WTC11 (cell line): ENCODE measurements around the gene DNAH8. TPM values are rescaled to one million over a fixed set of nuclear protein-coding genes. Genes with fewer than 3 reads are reported as not detected.

Experiments
- GABPB1 ChIP-seq: sonication (generic); formaldehyde crosslinking; IDR thresholded peaks from 2 replicates; pipeline ENCODE4 v1.8.1; 2023; ENCODE audit warnings: mild to moderate bottlenecking, missing genetic modification reagents
- GTF2I ChIP-seq: fragments of 250-450 bp; sonication (Bioruptor Pico); conservative IDR thresholded peaks from 2 replicates; pipeline ENCODE4 v1.4.0; 2021; ENCODE audit warnings: mild to moderate bottlenecking
- IRF2 ChIP-seq: sonication (generic); formaldehyde crosslinking; IDR thresholded peaks from 2 replicates; pipeline ENCODE4 v1.8.0; 2022; ENCODE audit warnings: low read depth, missing genetic modification reagents, borderline replicate concordance
- KAT7 ChIP-seq: sonication (generic); formaldehyde crosslinking; IDR thresholded peaks from 2 replicates; pipeline ENCODE4 v1.8.1; 2023; ENCODE audit warnings: missing genetic modification reagents, mild to moderate bottlenecking, borderline replicate concordance
- NR2C2 ChIP-seq: sonication (generic); formaldehyde crosslinking; IDR thresholded peaks from 2 replicates; pipeline ENCODE4 v1.8.0; 2022; ENCODE audit warnings: mild to moderate bottlenecking, missing genetic modification reagents
- OVOL2 ChIP-seq: fragments of 250-450 bp; sonication (Bioruptor Pico); IDR thresholded peaks from 2 replicates; pipeline ENCODE4 v1.9.0; 2021; ENCODE audit warnings: mild to moderate bottlenecking, borderline replicate concordance
- SMAD3 ChIP-seq: sonication (generic); formaldehyde crosslinking; IDR thresholded peaks from 2 replicates; pipeline ENCODE4 v1.8.0; 2022; ENCODE audit warnings: missing genetic modification reagents, mild to moderate bottlenecking, borderline replicate concordance
- TEAD1 ChIP-seq: sonication (generic); formaldehyde crosslinking; IDR thresholded peaks from 2 replicates; pipeline ENCODE4 v1.8.0; 2022; ENCODE audit warnings: mild to moderate bottlenecking, missing genetic modification reagents
- TEAD4 ChIP-seq: sonication (generic); formaldehyde crosslinking; IDR thresholded peaks from 2 replicates; pipeline ENCODE4 v1.8.0; 2022; ENCODE audit warnings: mild to moderate bottlenecking, missing genetic modification reagents
- ZNF396 ChIP-seq: fragments of 250-450 bp; sonication (Bioruptor Pico); IDR thresholded peaks from 2 replicates; pipeline ENCODE4 v1.8.0; 2021; ENCODE audit warnings: mild to moderate bottlenecking, moderate library complexity, borderline replicate concordance
- ZNF423 ChIP-seq: fragments of 250-450 bp; sonication (Bioruptor Pico); IDR thresholded peaks from 2 replicates; pipeline ENCODE4 v2.1.2; 2022; ENCODE audit warnings: mild to moderate bottlenecking, moderate library complexity
- total RNA-seq: library from RNA; stranded (reverse); gene quantifications from 3 replicates; pipeline ENCODE4 v1.2.3, GENCODE V29; 2021
- TF ChIP-seq, protein P1 (sequence below): sonication (generic); formaldehyde crosslinking; IDR thresholded peaks from 2 replicates; pipeline ENCODE4 v1.8.1; 2023; ENCODE audit warnings: mild to moderate bottlenecking, missing genetic modification reagents, borderline replicate concordance
- TF ChIP-seq, protein P2 (sequence below): sonication (generic); formaldehyde crosslinking; IDR thresholded peaks from 2 replicates; pipeline ENCODE4 v1.8.0; 2023; ENCODE audit warnings: missing genetic modification reagents, mild to moderate bottlenecking, borderline replicate concordance
- TF ChIP-seq, protein P3 (sequence below): sonication (generic); formaldehyde crosslinking; IDR thresholded peaks from 2 replicates; pipeline ENCODE4 v1.8.1; 2022; ENCODE audit warnings: mild to moderate bottlenecking, missing genetic modification reagents, moderate library complexity, borderline replicate concordance
- TF ChIP-seq, protein P4 (sequence below): sonication (generic); formaldehyde crosslinking; IDR thresholded peaks from 2 replicates; pipeline ENCODE4 v1.8.1; 2022; ENCODE audit warnings: low read depth, mild to moderate bottlenecking, moderate library complexity, missing genetic modification reagents, borderline replicate concordance
- TF ChIP-seq, protein P5 (sequence below): sonication (generic); formaldehyde crosslinking; IDR thresholded peaks from 2 replicates; pipeline ENCODE4 v1.8.1; 2023; ENCODE audit warnings: mild to moderate bottlenecking, missing genetic modification reagents, moderate library complexity
- TF ChIP-seq, protein P6 (sequence below): sonication (generic); formaldehyde crosslinking; IDR thresholded peaks from 2 replicates; pipeline ENCODE4 v1.8.1; 2023; ENCODE audit warnings: mild to moderate bottlenecking, moderate library complexity, missing genetic modification reagents
- TF ChIP-seq, protein P7 (sequence below): sonication (generic); formaldehyde crosslinking; IDR thresholded peaks from 2 replicates; pipeline ENCODE4 v1.8.1; 2023; ENCODE audit warnings: mild to moderate bottlenecking, missing genetic modification reagents, moderate library complexity
- TF ChIP-seq, protein P8 (sequence below): fragments of 250-450 bp; sonication (Bioruptor Pico); IDR thresholded peaks from 2 replicates; pipeline ENCODE4 v1.9.0; 2021; ENCODE audit warnings: moderate library complexity, mild to moderate bottlenecking, inconsistent platforms, borderline replicate concordance
- TF ChIP-seq, protein P9 (sequence below): sonication (generic); formaldehyde crosslinking; IDR thresholded peaks from 2 replicates; pipeline ENCODE4 v1.8.0; 2023; ENCODE audit warnings: missing genetic modification reagents

Gene DNAH8
- total RNA-seq, 1 experiment from 2014 or later = 0.02 TPM

DNA sequence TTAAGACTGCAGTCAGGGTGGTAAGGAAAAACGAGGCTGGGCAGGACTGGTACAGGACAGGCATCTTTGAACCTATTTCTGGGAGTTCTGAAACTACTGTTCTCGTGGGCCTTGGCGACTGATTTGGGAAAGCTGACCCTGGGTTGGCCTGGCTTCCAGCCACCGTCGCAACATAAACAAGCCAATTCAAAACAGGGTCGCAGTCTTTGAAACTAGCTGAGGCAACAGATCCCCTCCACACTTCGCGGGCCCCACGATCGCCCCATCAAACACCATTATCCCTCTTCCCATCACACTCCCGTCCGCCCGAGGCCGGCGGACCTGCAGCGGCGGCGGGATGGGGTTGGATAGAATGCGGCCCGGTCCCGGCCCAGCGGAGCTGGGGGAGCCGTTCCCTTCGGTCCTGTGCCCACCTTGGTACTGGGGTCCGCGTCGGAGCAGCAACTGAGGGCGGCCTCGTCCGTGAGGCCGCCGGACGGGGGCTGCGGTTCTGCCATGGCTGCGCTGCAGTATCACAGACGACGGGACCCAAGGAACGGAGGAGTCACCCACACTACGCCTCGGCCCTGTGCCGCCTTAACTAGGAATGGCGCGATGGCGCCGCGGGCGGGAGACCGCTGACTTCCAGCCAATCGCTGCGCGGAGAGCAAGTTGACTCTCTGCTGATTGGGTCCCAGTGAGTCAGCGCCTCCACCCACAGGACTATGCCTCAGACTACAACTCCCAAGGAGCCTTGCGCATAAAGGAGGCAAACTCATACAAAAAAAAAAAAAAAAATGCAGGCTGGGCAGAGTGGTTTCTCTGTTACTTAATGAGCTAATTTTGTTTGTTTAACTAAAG lies 12.3 kb upstream of the DNAH8 start, which contains the start of gene GLO1 (continued):
- TF ChIP-seq, protein P1, sequence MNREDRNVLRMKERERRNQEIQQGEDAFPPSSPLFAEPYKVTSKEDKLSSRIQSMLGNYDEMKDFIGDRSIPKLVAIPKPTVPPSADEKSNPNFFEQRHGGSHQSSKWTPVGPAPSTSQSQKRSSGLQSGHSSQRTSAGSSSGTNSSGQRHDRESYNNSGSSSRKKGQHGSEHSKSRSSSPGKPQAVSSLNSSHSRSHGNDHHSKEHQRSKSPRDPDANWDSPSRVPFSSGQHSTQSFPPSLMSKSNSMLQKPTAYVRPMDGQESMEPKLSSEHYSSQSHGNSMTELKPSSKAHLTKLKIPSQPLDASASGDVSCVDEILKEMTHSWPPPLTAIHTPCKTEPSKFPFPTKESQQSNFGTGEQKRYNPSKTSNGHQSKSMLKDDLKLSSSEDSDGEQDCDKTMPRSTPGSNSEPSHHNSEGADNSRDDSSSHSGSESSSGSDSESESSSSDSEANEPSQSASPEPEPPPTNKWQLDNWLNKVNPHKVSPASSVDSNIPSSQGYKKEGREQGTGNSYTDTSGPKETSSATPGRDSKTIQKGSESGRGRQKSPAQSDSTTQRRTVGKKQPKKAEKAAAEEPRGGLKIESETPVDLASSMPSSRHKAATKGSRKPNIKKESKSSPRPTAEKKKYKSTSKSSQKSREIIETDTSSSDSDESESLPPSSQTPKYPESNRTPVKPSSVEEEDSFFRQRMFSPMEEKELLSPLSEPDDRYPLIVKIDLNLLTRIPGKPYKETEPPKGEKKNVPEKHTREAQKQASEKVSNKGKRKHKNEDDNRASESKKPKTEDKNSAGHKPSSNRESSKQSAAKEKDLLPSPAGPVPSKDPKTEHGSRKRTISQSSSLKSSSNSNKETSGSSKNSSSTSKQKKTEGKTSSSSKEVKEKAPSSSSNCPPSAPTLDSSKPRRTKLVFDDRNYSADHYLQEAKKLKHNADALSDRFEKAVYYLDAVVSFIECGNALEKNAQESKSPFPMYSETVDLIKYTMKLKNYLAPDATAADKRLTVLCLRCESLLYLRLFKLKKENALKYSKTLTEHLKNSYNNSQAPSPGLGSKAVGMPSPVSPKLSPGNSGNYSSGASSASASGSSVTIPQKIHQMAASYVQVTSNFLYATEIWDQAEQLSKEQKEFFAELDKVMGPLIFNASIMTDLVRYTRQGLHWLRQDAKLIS (CRISPR knock-in tag) = no peak
- no peak for TF ChIP-seq ZNF396 (CRISPR knock-in tag)
- no peak for TF ChIP-seq OVOL2 (CRISPR knock-in tag)
- no peak for TF ChIP-seq GTF2I (CRISPR knock-in tag)
- peak; percentile 22; the same call in 1 of the 2 replicates for TF ChIP-seq TEAD1 (CRISPR knock-in tag)
- TF ChIP-seq, protein P2, sequence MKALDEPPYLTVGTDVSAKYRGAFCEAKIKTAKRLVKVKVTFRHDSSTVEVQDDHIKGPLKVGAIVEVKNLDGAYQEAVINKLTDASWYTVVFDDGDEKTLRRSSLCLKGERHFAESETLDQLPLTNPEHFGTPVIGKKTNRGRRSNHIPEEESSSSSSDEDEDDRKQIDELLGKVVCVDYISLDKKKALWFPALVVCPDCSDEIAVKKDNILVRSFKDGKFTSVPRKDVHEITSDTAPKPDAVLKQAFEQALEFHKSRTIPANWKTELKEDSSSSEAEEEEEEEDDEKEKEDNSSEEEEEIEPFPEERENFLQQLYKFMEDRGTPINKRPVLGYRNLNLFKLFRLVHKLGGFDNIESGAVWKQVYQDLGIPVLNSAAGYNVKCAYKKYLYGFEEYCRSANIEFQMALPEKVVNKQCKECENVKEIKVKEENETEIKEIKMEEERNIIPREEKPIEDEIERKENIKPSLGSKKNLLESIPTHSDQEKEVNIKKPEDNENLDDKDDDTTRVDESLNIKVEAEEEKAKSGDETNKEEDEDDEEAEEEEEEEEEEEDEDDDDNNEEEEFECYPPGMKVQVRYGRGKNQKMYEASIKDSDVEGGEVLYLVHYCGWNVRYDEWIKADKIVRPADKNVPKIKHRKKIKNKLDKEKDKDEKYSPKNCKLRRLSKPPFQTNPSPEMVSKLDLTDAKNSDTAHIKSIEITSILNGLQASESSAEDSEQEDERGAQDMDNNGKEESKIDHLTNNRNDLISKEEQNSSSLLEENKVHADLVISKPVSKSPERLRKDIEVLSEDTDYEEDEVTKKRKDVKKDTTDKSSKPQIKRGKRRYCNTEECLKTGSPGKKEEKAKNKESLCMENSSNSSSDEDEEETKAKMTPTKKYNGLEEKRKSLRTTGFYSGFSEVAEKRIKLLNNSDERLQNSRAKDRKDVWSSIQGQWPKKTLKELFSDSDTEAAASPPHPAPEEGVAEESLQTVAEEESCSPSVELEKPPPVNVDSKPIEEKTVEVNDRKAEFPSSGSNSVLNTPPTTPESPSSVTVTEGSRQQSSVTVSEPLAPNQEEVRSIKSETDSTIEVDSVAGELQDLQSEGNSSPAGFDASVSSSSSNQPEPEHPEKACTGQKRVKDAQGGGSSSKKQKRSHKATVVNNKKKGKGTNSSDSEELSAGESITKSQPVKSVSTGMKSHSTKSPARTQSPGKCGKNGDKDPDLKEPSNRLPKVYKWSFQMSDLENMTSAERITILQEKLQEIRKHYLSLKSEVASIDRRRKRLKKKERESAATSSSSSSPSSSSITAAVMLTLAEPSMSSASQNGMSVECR (CRISPR knock-in tag) = peak; percentile 93; the same call in 1 of the 2 replicates
- TF ChIP-seq, protein P3, sequence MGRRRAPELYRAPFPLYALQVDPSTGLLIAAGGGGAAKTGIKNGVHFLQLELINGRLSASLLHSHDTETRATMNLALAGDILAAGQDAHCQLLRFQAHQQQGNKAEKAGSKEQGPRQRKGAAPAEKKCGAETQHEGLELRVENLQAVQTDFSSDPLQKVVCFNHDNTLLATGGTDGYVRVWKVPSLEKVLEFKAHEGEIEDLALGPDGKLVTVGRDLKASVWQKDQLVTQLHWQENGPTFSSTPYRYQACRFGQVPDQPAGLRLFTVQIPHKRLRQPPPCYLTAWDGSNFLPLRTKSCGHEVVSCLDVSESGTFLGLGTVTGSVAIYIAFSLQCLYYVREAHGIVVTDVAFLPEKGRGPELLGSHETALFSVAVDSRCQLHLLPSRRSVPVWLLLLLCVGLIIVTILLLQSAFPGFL (CRISPR knock-in tag) = no peak
- TF ChIP-seq GABPB1 (CRISPR knock-in tag) = peak; percentile 65
- peak; percentile 59; the same call in 1 of the 2 replicates for TF ChIP-seq TEAD4
- no peak for TF ChIP-seq ZNF423
- TF ChIP-seq NR2C2 (CRISPR knock-in tag) = no peak
- TF ChIP-seq IRF2 (CRISPR knock-in tag) = no peak
- TF ChIP-seq, protein P4, sequence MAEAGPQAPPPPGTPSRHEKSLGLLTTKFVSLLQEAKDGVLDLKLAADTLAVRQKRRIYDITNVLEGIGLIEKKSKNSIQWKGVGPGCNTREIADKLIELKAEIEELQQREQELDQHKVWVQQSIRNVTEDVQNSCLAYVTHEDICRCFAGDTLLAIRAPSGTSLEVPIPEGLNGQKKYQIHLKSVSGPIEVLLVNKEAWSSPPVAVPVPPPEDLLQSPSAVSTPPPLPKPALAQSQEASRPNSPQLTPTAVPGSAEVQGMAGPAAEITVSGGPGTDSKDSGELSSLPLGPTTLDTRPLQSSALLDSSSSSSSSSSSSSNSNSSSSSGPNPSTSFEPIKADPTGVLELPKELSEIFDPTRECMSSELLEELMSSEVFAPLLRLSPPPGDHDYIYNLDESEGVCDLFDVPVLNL = no peak
- TF ChIP-seq, protein P5, sequence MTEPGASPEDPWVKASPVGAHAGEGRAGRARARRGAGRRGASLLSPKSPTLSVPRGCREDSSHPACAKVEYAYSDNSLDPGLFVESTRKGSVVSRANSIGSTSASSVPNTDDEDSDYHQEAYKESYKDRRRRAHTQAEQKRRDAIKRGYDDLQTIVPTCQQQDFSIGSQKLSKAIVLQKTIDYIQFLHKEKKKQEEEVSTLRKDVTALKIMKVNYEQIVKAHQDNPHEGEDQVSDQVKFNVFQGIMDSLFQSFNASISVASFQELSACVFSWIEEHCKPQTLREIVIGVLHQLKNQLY (CRISPR knock-in tag) = no peak
- TF ChIP-seq, protein P6, sequence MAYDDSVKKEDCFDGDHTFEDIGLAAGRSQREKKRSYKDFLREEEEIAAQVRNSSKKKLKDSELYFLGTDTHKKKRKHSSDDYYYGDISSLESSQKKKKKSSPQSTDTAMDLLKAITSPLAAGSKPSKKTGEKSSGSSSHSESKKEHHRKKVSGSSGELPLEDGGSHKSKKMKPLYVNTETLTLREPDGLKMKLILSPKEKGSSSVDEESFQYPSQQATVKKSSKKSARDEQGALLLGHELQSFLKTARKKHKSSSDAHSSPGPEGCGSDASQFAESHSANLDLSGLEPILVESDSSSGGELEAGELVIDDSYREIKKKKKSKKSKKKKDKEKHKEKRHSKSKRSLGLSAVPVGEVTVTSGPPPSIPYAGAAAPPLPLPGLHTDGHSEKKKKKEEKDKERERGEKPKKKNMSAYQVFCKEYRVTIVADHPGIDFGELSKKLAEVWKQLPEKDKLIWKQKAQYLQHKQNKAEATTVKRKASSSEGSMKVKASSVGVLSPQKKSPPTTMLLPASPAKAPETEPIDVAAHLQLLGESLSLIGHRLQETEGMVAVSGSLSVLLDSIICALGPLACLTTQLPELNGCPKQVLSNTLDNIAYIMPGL = peak; percentile 77; the same call in 1 of the 2 replicates
- TF ChIP-seq, protein P7, sequence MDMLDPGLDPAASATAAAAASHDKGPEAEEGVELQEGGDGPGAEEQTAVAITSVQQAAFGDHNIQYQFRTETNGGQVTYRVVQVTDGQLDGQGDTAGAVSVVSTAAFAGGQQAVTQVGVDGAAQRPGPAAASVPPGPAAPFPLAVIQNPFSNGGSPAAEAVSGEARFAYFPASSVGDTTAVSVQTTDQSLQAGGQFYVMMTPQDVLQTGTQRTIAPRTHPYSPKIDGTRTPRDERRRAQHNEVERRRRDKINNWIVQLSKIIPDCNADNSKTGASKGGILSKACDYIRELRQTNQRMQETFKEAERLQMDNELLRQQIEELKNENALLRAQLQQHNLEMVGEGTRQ = no peak
- TF ChIP-seq, protein P8, sequence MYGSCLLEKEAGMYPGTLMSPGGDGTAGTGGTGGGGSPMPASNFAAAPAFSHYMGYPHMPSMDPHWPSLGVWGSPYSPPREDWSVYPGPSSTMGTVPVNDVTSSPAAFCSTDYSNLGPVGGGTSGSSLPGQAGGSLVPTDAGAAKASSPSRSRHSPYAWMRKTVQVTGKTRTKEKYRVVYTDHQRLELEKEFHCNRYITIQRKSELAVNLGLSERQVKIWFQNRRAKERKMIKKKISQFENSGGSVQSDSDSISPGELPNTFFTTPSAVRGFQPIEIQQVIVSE (CRISPR knock-in tag) = no peak
- TF ChIP-seq, protein P9, sequence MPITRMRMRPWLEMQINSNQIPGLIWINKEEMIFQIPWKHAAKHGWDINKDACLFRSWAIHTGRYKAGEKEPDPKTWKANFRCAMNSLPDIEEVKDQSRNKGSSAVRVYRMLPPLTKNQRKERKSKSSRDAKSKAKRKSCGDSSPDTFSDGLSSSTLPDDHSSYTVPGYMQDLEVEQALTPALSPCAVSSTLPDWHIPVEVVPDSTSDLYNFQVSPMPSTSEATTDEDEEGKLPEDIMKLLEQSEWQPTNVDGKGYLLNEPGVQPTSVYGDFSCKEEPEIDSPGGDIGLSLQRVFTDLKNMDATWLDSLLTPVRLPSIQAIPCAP (CRISPR knock-in tag) = peak; percentile 76; the same call in 1 of the 2 replicates
- no peak for TF ChIP-seq KAT7 (CRISPR knock-in tag)
- TF ChIP-seq SMAD3 (CRISPR knock-in tag) = no peak
